T follicular helper cell (primary cell): ENCODE measurements around the gene PPARG.
"Not testable (repeated sequence)": the region's sequence is repeated elsewhere in the genome, so short reads cannot be mapped to it uniquely, and the experiment has no call there.

Experiments used
- DNase-seq: peaks from one replicate; pipeline ENCODE4 v3.0.0-alpha.2; 2020; ENCODE audit warnings: low read depth

Gene PPARG

GRCh38 chr3:12462159-12462947 lies 173.5 kb downstream of the PPARG start:
- DNase-seq, result no peak

GRCh38 chr3:12463686-12464085 lies 174.8 kb downstream of the PPARG start:
- no peak for DNase-seq

GRCh38 chr3:12464181-12464580 lies 175.3 kb downstream of the PPARG start:
- DNase-seq, result no peak

GRCh38 chr3:12465151-12465835 lies 176.4 kb downstream of the PPARG start:
- no peak for DNase-seq

GRCh38 chr3:12465836-12466225 lies 177.0 kb downstream of the PPARG start:
- no peak for DNase-seq

GRCh38 chr3:12467746-12468145 lies 178.9 kb downstream of the PPARG start:
- no peak for DNase-seq

GRCh38 chr3:12468276-12468675 lies 179.4 kb downstream of the PPARG start:
- DNase-seq, result no peak

GRCh38 chr3:12468757-12469156 lies 179.9 kb downstream of the PPARG start:
- DNase-seq, result no peak

GRCh38 chr3:12469222-12469621 lies 180.4 kb downstream of the PPARG start:
- DNase-seq, result not testable (repeated sequence)

GRCh38 chr3:12470111-12470510 lies 181.2 kb downstream of the PPARG start:
- no peak for DNase-seq

GRCh38 chr3:12470680-12471079 lies 181.8 kb downstream of the PPARG start:
- DNase-seq, result no peak

GRCh38 chr3:12471241-12471640 lies 182.4 kb downstream of the PPARG start:
- no peak for DNase-seq

GRCh38 chr3:12472000-12472610 lies 183.2 kb downstream of the PPARG start:
- no peak for DNase-seq

- DNase-seq, result no peak
Measured at GRCh38 chr3:12472796-12473195, 183.9 kb downstream of the PPARG start.

- DNase-seq, result no peak
Measured at GRCh38 chr3:12473511-12473910, 184.6 kb downstream of the PPARG start.

GRCh38 chr3:12476238-12476897 lies 187.5 kb downstream of the PPARG start:
- no peak for DNase-seq

GRCh38 chr3:12477256-12477655 lies 188.4 kb downstream of the PPARG start:
- DNase-seq, result no peak

GRCh38 chr3:12478326-12478725 lies 189.5 kb downstream of the PPARG start:
- no peak for DNase-seq

- not testable (repeated sequence) for DNase-seq
Measured at GRCh38 chr3:12479198-12479597, 190.3 kb downstream of the PPARG start.

GRCh38 chr3:12479919-12480427 lies 191.1 kb downstream of the PPARG start:
- no peak for DNase-seq

GRCh38 chr3:12483410-12483809 lies 194.5 kb downstream of the PPARG start:
- DNase-seq, result no peak

GRCh38 chr3:12483872-12484197 lies 195.0 kb downstream of the PPARG start:
- no peak for DNase-seq
